ENCODE results near the gene POLR3GL.

POLR3GL gene

GRCh38 chr1:145993618-145994390, 29.3 kb downstream of the POLR3GL start:
- DNase-seq = no peak

DNA sequence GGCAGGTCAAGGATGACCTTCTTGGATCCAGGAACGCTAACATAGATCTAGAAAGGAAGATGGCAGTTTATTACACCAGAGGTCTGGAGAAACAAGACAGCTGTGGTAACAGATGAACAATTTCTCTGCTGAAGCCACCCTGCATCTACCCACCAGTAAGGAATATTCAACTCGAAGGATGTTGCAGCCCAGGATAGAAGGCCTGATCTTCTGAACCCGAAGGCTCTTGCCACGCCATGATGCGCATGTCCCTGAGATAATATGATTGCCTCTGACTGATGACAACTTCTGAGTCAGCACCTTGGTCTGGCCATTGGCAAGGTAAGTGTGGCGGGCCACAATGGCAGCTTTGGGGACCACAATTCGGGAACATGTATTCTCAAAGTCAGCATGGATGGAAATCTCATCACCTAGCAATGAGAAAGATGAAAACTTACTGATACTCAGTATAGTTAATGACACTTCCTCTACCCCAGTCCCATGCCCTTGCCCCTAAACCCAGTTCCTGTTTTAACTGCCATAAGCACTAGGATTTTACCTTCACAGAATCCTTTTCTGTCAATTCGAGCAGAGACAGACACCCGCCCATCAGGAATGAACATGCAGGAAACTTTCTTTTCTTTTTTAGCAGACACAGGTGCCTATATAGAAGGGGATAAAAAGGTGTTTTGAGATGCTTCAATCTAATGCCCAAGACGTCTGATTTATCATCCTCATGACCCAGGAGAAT, 30.1 kb downstream of the POLR3GL start:
- DNase-seq = no peak

DNA sequence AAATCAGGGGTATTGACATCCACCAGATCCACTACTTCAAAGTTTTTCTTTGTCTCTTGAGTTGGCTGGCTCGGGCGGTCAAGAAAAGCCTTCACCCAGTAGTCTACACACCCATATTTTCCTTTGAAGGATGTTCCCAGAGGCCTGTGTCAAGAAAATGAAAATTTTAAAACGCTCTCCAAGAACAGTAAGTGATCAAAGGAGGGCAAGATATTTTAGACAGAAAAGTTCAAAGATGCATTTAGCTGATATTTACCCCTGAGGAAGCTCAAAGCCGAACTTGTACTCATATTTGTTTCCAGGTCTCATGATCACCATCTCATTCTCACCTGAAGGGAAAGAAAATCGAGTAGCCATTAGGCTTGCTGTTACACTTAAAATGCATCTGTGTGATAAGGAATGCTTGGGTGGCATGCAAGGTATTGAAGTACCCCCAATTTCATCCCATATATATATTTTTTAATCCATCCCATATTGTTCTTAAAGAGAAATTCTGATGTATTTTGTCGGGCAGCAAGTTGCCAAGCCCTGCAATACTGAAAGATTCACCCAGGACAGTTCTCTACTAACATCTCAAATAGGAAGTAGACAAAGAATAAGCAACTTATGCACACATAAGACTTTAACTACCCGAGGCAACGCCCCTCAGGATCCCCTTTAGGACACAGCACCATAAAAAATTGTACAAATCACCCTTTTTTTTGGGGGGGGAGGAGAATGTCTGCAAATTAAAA, 30.8 kb downstream of the POLR3GL start:
- no peak for DNase-seq

DNA sequence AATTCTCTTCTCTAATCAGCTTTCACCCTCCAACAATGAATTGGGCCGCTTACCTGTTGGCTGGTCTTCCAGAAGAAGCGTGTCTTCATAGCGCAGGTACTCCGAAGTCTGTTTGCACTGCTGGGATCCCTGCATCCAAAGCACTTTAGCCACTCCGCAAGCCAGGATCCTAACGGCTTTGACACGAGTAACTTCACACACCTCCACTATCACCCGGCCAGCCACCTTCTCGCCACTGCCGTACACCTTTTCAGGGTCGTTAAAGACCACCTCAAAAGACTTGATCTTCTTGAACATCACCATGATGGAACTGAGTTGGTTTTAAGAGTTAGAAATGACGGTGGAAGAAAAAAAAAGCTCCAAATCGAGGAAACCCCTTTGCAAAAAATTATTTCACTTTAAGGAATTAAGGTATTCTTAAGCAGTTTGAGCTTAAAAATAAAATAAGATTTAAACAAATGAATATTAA, 31.5 kb downstream of the POLR3GL start:
- no peak for DNase-seq

GRCh38 chr1:145996433-145997015, 32.0 kb downstream of the POLR3GL start, which contains the start of gene TXNIP:
Gene TXNIP (minus strand): TSS chr1:145996579. CDS start chr1:145996266, 313 bp downstream.
- DNase-seq = peak; percentile 97

GRCh38 chr1:145997016-145997717, 32.7 kb downstream of the POLR3GL start:
- DNase-seq = peak; percentile 18

DNA sequence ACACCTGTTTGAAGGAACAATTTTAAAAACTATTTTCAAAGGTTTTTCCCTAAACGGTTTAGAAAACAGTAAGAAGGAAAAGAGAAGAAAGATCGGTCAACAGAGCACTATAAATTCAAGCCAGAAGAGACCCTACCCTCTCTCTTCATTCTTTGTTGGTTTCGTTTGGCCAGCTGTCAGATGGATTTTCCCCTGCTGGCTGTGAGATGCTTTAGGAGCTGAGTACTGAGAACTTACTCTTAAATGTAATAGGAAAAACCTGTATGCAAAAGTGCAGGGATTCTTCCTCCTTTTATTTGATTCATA, 33.2 kb downstream of the POLR3GL start:
- no peak for DNase-seq

DNA sequence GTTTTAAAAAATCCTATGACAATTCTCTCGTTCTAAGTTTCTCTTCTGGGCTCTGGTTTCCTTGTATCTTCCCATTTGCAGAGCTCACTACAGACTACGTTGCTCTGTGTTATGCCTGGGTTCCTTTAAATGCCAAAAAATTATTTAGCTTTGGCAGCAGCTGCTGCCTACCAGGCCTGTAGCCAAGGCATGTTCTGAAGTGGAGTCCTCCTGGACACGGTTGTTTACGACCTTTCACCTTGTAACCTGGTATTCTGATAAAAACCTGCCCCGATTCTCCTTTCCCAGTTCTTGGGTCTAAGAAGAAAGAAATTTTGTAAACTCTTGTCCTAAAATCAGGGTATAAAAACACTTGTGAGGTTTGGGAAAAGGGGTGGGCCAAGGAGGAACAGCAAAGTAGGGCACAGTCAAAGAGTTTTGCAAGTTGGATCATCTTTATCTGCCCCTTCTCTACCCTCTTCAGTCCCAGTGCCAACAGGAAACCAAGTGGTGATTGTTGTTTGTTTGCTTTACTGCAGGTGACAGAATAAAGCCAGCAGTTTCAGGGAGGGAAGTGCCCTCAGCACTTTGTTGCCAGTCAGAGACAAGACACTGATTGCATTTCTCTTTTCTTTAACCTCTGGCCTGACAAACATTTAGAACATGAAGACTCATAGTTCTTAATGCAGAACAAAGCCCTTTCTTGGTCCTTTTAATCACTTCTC, 35.0 kb downstream of the POLR3GL start:
- DNase-seq = no peak

GRCh38 chr1:146001709-146002108, 37.2 kb downstream of the POLR3GL start:
- DNase-seq = no peak

- no peak for DNase-seq
These were observed 43.1 kb downstream of the POLR3GL start for GRCh38 chr1:146007489-146008133.

- DNase-seq = no peak
These were observed 45.7 kb downstream of the POLR3GL start for GRCh38 chr1:146010126-146010738.

- DNase-seq = peak; percentile 87
These were observed 48.4 kb downstream of the POLR3GL start for GRCh38 chr1:146012703-146013558.

DNA sequence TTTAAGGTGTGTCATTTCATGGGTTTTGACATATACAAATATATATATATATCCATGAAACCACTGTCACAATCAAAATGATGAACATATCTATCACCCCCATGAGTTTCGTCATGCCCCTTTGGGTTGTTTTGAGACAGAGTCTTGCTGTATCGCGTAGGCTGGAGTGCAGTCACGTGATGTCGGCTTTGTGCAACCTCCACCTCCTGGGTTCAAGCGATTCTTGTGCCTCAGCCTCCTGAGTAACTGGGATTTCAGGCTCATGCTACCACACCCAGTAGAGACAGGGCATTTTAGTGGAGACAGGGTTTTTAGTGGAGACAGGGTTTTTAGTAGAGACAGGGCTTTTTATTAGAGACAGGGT, 49.1 kb downstream of the POLR3GL start:
- DNase-seq = no peak

DNA sequence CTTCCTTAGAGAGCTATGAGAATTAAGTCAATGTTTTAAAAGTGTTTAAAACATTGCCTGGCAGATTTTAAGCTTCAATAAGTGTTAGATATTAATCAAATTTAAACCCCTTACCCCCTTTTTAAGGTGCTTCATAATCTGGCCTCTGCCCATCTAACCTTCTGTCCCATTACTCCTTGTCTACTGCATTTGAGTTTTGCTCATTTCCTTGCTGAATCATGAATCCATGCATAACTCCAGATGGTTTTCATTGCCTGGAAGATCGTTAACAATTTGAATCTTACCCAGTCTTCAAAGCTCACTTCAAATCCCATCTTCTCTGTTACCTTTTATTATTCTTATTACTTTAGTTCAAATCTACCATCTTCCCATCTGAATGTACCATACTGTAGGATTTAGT, 52.4 kb downstream of the POLR3GL start:
- DNase-seq = peak; percentile 49

GRCh38 chr1:146019231-146020057, 55.0 kb downstream of the POLR3GL start:
- DNase-seq = no peak

- DNase-seq = no peak
These were observed 55.9 kb downstream of the POLR3GL start for GRCh38 chr1:146020058-146021049.

DNA sequence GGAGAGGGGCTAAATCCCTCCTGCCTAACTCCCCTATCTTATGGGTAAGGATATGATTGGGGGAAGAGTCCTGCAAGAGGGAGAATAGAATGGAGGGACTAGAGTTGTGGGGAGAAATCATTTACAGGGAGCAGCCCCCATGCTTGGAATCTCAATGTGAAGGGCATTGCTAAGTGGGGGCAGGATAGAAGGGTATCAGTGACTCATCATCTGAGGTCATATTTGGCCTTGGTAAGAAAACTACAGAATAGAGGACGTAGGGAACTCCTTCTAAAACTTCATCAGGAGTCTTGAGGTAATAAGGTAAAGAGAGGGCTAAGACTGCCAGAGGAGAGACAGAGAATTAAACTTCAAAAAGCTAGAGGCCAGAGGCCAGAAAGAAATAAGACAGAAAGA, 56.6 kb downstream of the POLR3GL start:
- DNase-seq = no peak
